Mesenchymal stem cell (in vitro differentiated cells and primary cell): ENCODE results near the gene SPATA13.
"Not testable (repeated sequence)": the region's sequence is repeated elsewhere in the genome, so short reads cannot be mapped to it uniquely, and the experiment has no call there.

Experiments used
- DNase-seq: peaks from one replicate; pipeline ENCODE4 v3.0.0-alpha.2; 2013
- H2AFZ ChIP-seq: one replicate; pipeline ENCODE4 v1.6.1; 2013; ENCODE audit warnings: low read depth, mild to moderate bottlenecking, control low read depth, inconsistent platforms, low read length, moderate library complexity
- H2AK5ac ChIP-seq: 2 replicates; pipeline ENCODE4 v1.6.1; 2013; ENCODE audit warnings: low read length, moderate library complexity, mild to moderate bottlenecking, inconsistent platforms; ENCODE audit not compliant: severe bottlenecking
- H2BK120ac ChIP-seq: one replicate; pipeline ENCODE4 v1.6.1; 2013; ENCODE audit warnings: low read depth, mild to moderate bottlenecking, inconsistent platforms, low read length, moderate library complexity
- H2BK12ac ChIP-seq, 2 experiments: one replicate each; pipeline ENCODE4 v1.6.1; 2013; ENCODE audit warnings: inconsistent platforms in 2 of 2, low read length in 2 of 2, mild to moderate bottlenecking in 2 of 2, moderate library complexity in 2 of 2, control low read depth in 1 of 2
- H2BK15ac ChIP-seq: one replicate; pipeline ENCODE4 v1.6.1; 2013; ENCODE audit warnings: mild to moderate bottlenecking, low read depth, inconsistent platforms; ENCODE audit not compliant: poor library complexity, severe bottlenecking
- H2BK5ac ChIP-seq: 2 replicates; pipeline ENCODE4 v1.6.1; 2013; ENCODE audit warnings: low read depth, mild to moderate bottlenecking, low read length, control low read depth, inconsistent platforms; ENCODE audit not compliant: poor library complexity, severe bottlenecking
- H3K14ac ChIP-seq, 2 experiments: one replicate each; pipeline ENCODE4 v1.6.1; 2013; ENCODE audit warnings: inconsistent platforms in 2 of 2, low read length in 2 of 2, control low read depth in 1 of 2, mild to moderate bottlenecking in 1 of 2, moderate library complexity in 1 of 2
- H3K18ac ChIP-seq, 2 experiments: one replicate each; pipeline ENCODE4 v1.6.1; 2013; ENCODE audit warnings: inconsistent platforms in 2 of 2, low read length in 2 of 2, control low read depth in 1 of 2, low read depth in 1 of 2, mild to moderate bottlenecking in 1 of 2
- H3K23ac ChIP-seq, 2 experiments: one replicate each; pipeline ENCODE4 v1.6.1; 2013; ENCODE audit warnings: inconsistent platforms in 2 of 2, low read length in 2 of 2, mild to moderate bottlenecking in 2 of 2, moderate library complexity in 2 of 2, control low read depth in 1 of 2
- H3K27ac ChIP-seq: 2 replicates; pipeline ENCODE4 v1.5.1; 2013; ENCODE audit warnings: mild to moderate bottlenecking, moderate library complexity, low read length, control low read depth, inconsistent platforms; ENCODE audit not compliant: poor library complexity, severe bottlenecking
- H3K27me3 ChIP-seq, 2 experiments: 2 replicates each; pipeline versions ENCODE4 v1.6.1 to v1.7.0; 2013; ENCODE audit warnings: low read length in 2 of 2, mild to moderate bottlenecking in 2 of 2, moderate library complexity in 2 of 2, control low read depth in 1 of 2, inconsistent platforms in 1 of 2; ENCODE audit not compliant: control insufficient read depth in 1 of 2, insufficient read depth in 1 of 2
- H3K36me3 ChIP-seq, 2 experiments: 2 replicates each; pipeline versions ENCODE4 v1.6.1 to v1.7.0; 2013; ENCODE audit warnings: low read length in 2 of 2, control low read depth in 1 of 2, inconsistent platforms in 1 of 2, low read depth in 1 of 2, mild to moderate bottlenecking in 1 of 2; ENCODE audit not compliant: insufficient read depth in 2 of 2, control insufficient read depth in 1 of 2
- H3K4ac ChIP-seq, 2 experiments: one replicate each; pipeline ENCODE4 v1.6.1; 2013; ENCODE audit warnings: inconsistent platforms in 2 of 2, low read length in 2 of 2, mild to moderate bottlenecking in 2 of 2, moderate library complexity in 2 of 2, control low read depth in 1 of 2, low read depth in 1 of 2
- H3K4me1 ChIP-seq: 2 replicates; pipeline ENCODE4 v1.6.1; 2013; ENCODE audit warnings: low read depth, low read length, control low read depth; ENCODE audit not compliant: control insufficient read depth, insufficient read depth
- H3K4me2 ChIP-seq: 2 replicates; pipeline ENCODE4 v1.6.1; 2013; ENCODE audit warnings: low read length, mild to moderate bottlenecking, inconsistent platforms; ENCODE audit not compliant: poor library complexity, severe bottlenecking
- H3K4me3 ChIP-seq, 2 experiments: 2 replicates each; pipeline versions ENCODE4 v1.5.1 to v1.7.0; 2013; ENCODE audit warnings: low read length in 2 of 2, mild to moderate bottlenecking in 2 of 2, control low read depth in 1 of 2, low read depth in 1 of 2; ENCODE audit not compliant: insufficient read depth in 1 of 2
- H3K79me1 ChIP-seq: replicated peaks from 2 replicates; pipeline ENCODE4 v1.6.1; 2013; ENCODE audit warnings: mild to moderate bottlenecking, control low read depth, low read length, inconsistent platforms; ENCODE audit not compliant: poor library complexity, severe bottlenecking
- H3K9ac ChIP-seq: 2 replicates; pipeline ENCODE4 v1.7.0; 2013; ENCODE audit warnings: mild to moderate bottlenecking, low read length, moderate library complexity
- H3K9me3 ChIP-seq: 2 replicates; pipeline ENCODE4 v1.7.0; 2013; ENCODE audit warnings: mild to moderate bottlenecking, low read length; ENCODE audit not compliant: control insufficient read depth
- H4K8ac ChIP-seq: one replicate; pipeline ENCODE4 v1.6.1; 2013; ENCODE audit warnings: inconsistent platforms, mild to moderate bottlenecking, low read length, moderate library complexity
- H4K91ac ChIP-seq: one replicate; pipeline ENCODE4 v1.6.1; 2013; ENCODE audit warnings: mild to moderate bottlenecking, low read length, inconsistent platforms
- WGBS: methylation state at CpG from one replicate; pipeline ENCODE4 v1.1.7; 2013; ENCODE audit warnings: mixed read lengths; 5-methylcytosine and 5-hydroxymethylcytosine counted together

Gene SPATA13

GRCh38 chr13:24309300-24309699 is 148.8 kb downstream of the SPATA13 start, which contains the start of gene C1QTNF9:
C1QTNF9 (plus strand) TSS chr13:24309580; CDS start chr13:24316004, 6,424 bp downstream.
- H3K18ac ChIP-seq, H3K79me1 ChIP-seq, H2BK12ac ChIP-seq, H3K14ac ChIP-seq, H2AK5ac ChIP-seq, H2AFZ ChIP-seq, H3K27me3 ChIP-seq, H3K4ac ChIP-seq, H4K91ac ChIP-seq, H2BK15ac ChIP-seq, H3K9me3 ChIP-seq, H3K4me2 ChIP-seq, H2BK120ac ChIP-seq, H3K4me1 ChIP-seq, H4K8ac ChIP-seq, H3K36me3 ChIP-seq, H3K23ac ChIP-seq, DNase-seq, H3K27ac ChIP-seq, H3K9ac ChIP-seq, H2BK5ac ChIP-seq, H3K4me3 ChIP-seq: not testable (repeated sequence)
- 100% methylated on average over 1 of the region's 2 CpGs for WGBS

- H2BK15ac ChIP-seq: no peak overlapping the region
- H2BK120ac ChIP-seq: no peak overlapping the region
- H2AK5ac ChIP-seq: no peak overlapping the region
- no peak overlapping the region for H3K4me2 ChIP-seq
- H3K23ac ChIP-seq: no peak overlapping the region
- no peak overlapping the region for H3K4ac ChIP-seq
- H3K4me1 ChIP-seq: no peaks in the 10 kb centered on the region
- no peak overlapping the region for H3K18ac ChIP-seq
- no peak overlapping the region for H3K4me3 ChIP-seq
- H3K9ac ChIP-seq: no peak overlapping the region
- no peak overlapping the region for H4K91ac ChIP-seq
- no peak for DNase-seq
- H3K9me3 ChIP-seq: no peaks in the 10 kb centered on the region
- 79% methylated on average over 3 of the region's 5 CpGs for WGBS
- no peak overlapping the region for H4K8ac ChIP-seq
- no peak overlapping the region for H3K27ac ChIP-seq
- peaks cover 4 to 15% of the 10 kb centered on the region in 2 experiments for H3K27me3 ChIP-seq
- H2BK12ac ChIP-seq: no peak overlapping the region
- no peaks in the 10 kb centered on the region for H3K36me3 ChIP-seq
- H3K79me1 ChIP-seq: no peaks in the 10 kb centered on the region
- H3K14ac ChIP-seq: no peak overlapping the region
- no peak overlapping the region for H2AFZ ChIP-seq
- no peak overlapping the region for H2BK5ac ChIP-seq
Measured at GRCh38 chr13:24313439-24313838, 152.9 kb downstream of the SPATA13 start.

DNA sequence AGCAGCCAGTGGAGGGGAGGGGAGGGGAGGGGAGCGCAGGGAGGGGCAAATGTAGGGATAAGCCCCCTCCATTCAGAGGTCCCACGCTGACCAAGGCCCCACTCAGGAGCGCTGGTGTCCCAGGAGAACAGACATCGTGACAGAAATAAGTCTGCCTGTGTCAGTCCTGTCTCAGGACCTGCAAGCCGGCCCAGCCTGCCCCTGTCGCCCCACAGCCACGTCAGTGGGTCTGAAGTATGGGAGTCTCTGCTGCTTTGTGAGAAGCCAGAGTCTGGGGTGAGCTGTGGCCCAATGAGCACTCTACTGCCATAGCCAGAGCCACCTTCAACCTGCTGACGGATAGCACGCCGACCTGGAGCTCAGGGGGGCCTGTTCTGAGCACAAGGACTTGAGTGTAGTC is 157.3 kb downstream of the SPATA13 start:
- not testable (repeated sequence) for H2BK15ac ChIP-seq, DNase-seq, H3K36me3 ChIP-seq, H2BK120ac ChIP-seq, H2AFZ ChIP-seq, H3K79me1 ChIP-seq, H3K23ac ChIP-seq, H3K9me3 ChIP-seq, H2AK5ac ChIP-seq, H4K91ac ChIP-seq, H3K4me3 ChIP-seq, H4K8ac ChIP-seq, H3K18ac ChIP-seq, H3K27ac ChIP-seq, H3K4ac ChIP-seq, H2BK5ac ChIP-seq, H3K14ac ChIP-seq, H3K4me2 ChIP-seq, H3K4me1 ChIP-seq, H3K9ac ChIP-seq, H2BK12ac ChIP-seq
- 86% methylated on average over 6 of the region's 10 CpGs for WGBS
- H3K27me3 ChIP-seq: peaks cover 4 to 12% of the 10 kb centered on the region in 2 experiments

GRCh38 chr13:24318878-24319277 is 158.4 kb downstream of the SPATA13 start:
- not testable (repeated sequence) for H3K14ac ChIP-seq, H2BK5ac ChIP-seq, H3K18ac ChIP-seq, H2BK15ac ChIP-seq, H2AFZ ChIP-seq, H3K4ac ChIP-seq, H3K4me3 ChIP-seq, H3K27ac ChIP-seq, H4K91ac ChIP-seq, H2AK5ac ChIP-seq, H2BK12ac ChIP-seq, H3K23ac ChIP-seq, H3K4me2 ChIP-seq, DNase-seq, H3K4me1 ChIP-seq, H3K9ac ChIP-seq, H3K36me3 ChIP-seq, H3K79me1 ChIP-seq, H4K8ac ChIP-seq, H2BK120ac ChIP-seq, H3K9me3 ChIP-seq
- peaks cover 4 to 12% of the 10 kb centered on the region in 2 experiments for H3K27me3 ChIP-seq
- no CpG with 5 or more reads among the region's 4 CpGs for WGBS
